ENCODE data around the gene MMP25. TPM values are rescaled to one million over a fixed set of nuclear protein-coding genes. Genes with fewer than 3 reads are reported as not detected.

The MMP25 gene
- total and polyA plus RNA-seq, 2 experiments from 2014 or later, result 6.3 TPM; not detected in 1

DNA sequence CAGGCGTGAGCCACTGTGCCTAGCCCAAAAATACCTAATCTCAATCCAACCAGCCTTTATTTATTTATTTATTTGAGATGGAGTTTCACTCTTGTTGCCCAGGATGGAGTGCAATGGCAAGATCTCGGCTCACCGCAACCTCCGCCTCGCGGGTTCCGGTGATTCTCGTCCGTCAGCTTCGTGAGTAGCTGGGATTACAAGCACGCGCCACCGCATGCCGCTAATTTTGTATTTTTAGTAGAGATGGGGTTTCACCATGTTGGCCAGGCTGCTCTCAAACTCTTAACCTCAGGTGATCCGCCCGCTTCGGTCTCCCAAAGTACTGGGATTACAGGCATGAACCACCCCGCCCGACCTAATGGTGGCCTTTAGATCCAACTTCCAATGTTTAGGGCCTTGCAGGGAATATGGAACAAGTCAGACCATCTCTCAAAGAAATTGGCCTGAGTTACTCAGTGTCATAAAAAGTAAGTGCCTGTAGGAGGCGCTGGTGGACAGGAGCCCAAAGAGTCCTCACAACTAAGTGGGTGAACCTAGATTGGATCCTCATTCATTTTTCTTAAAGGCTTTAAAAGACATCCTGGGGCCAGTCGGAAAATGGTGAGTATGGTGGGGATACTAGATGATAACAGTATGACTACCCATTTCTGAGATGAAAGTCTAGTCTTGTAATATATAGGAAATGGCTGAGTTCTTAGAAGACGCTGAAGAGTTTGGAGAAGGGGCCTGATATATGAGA, 48.1 kb downstream of the MMP25 start:
- Histone ChIP-seq H3K4me1 (ENCODE audit: insufficient read depth) (no peaks in the 10 kb centered on the region), H3K9me2 (replicated peaks; ENCODE audit: insufficient read depth) (no peaks in the 10 kb centered on the region), H2AFZ (no peak overlapping the region), H3K9me3 (ENCODE audit: low read depth) (no peaks in the 10 kb centered on the region), H3K4me2 (no peak overlapping the region), H3K27ac (no peak overlapping the region), H3K79me2 (no peaks in the 10 kb centered on the region), H3K4me3 (no peak overlapping the region), H4K20me1 (ENCODE audit: insufficient read depth, poor library complexity, severe bottlenecking) (no peaks in the 10 kb centered on the region), H3K27me3 (peaks cover 6% of the 10 kb centered on the region), H3K36me3 (replicated peaks; ENCODE audit: insufficient read depth, low read depth) (no peaks in the 10 kb centered on the region)
- no peak for TF ChIP-seq EZH2phosphoT487 (IDR thresholded peaks at IDR 0.05; ENCODE audit: low read depth, severe bottlenecking, unreplicated experiment)
- TF ChIP-seq EZH2 (IDR thresholded peaks at IDR 0.05; ENCODE audit: borderline replicate concordance), result no peak
- TF ChIP-seq CTCF (IDR thresholded peaks at IDR 0.05; ENCODE audit: poor library complexity), result peak; percentile 27
- WGBS (ENCODE audit: low lambda C conversion rate, missing lambda C conversion rate), result 90% methylated on average over 22 of the region's 22 CpGs
- DNase-seq (ENCODE audit: low spot score), result no peak

- H3K9me2 ChIP-seq (replicated peaks; ENCODE audit: insufficient read depth), result no peaks in the 10 kb centered on the region
- no peak for DNase-seq (ENCODE audit: low spot score)
- TF ChIP-seq CTCF (IDR thresholded peaks at IDR 0.05; ENCODE audit: poor library complexity) (no peak), EZH2phosphoT487 (IDR thresholded peaks at IDR 0.05; ENCODE audit: low read depth, severe bottlenecking, unreplicated experiment) (no peak), EZH2 (IDR thresholded peaks at IDR 0.05; ENCODE audit: borderline replicate concordance) (no peak)
- no peak overlapping the region for H3K27ac ChIP-seq
- no peaks in the 10 kb centered on the region for H3K9me3 ChIP-seq (ENCODE audit: low read depth)
- H3K4me1 ChIP-seq (ENCODE audit: insufficient read depth), result peaks cover 4% of the 10 kb centered on the region
- H4K20me1 ChIP-seq (ENCODE audit: insufficient read depth, poor library complexity, severe bottlenecking), result no peaks in the 10 kb centered on the region
- no peak overlapping the region for H3K4me3 ChIP-seq
- H2AFZ ChIP-seq, result no peak overlapping the region
- H3K36me3 ChIP-seq (replicated peaks; ENCODE audit: insufficient read depth, low read depth), result no peaks in the 10 kb centered on the region
- no peaks in the 10 kb centered on the region for H3K79me2 ChIP-seq
- 72% methylated on average over 4 of the region's 4 CpGs for WGBS (ENCODE audit: low lambda C conversion rate, missing lambda C conversion rate)
- peaks cover 10% of the 10 kb centered on the region for H3K27me3 ChIP-seq
- H3K4me2 ChIP-seq, result no peak overlapping the region
These were observed 49.5 kb downstream of the MMP25 start for GRCh38 chr16:3095869-3096268.

- H3K9me3 ChIP-seq (ENCODE audit: low read depth), result no peaks in the 10 kb centered on the region
- DNase-seq (ENCODE audit: low spot score), result no peak
- no peak overlapping the region for H3K4me2 ChIP-seq
- TF ChIP-seq CTCF (IDR thresholded peaks at IDR 0.05; ENCODE audit: poor library complexity) (no peak), EZH2phosphoT487 (IDR thresholded peaks at IDR 0.05; ENCODE audit: low read depth, severe bottlenecking, unreplicated experiment) (no peak), EZH2 (IDR thresholded peaks at IDR 0.05; ENCODE audit: borderline replicate concordance) (no peak)
- no peaks in the 10 kb centered on the region for H3K79me2 ChIP-seq
- H3K4me3 ChIP-seq, result no peak overlapping the region
- no peaks in the 10 kb centered on the region for H4K20me1 ChIP-seq (ENCODE audit: insufficient read depth, poor library complexity, severe bottlenecking)
- peaks cover 10% of the 10 kb centered on the region for H3K27me3 ChIP-seq
- no peak overlapping the region for H3K27ac ChIP-seq
- WGBS (ENCODE audit: low lambda C conversion rate, missing lambda C conversion rate), result 85% methylated on average over 6 of the region's 6 CpGs
- no peaks in the 10 kb centered on the region for H3K36me3 ChIP-seq (replicated peaks; ENCODE audit: insufficient read depth, low read depth)
- peaks cover 4% of the 10 kb centered on the region for H3K4me1 ChIP-seq (ENCODE audit: insufficient read depth)
- no peaks in the 10 kb centered on the region for H3K9me2 ChIP-seq (replicated peaks; ENCODE audit: insufficient read depth)
- H2AFZ ChIP-seq, result no peak overlapping the region
These were observed 50.0 kb downstream of the MMP25 start for GRCh38 chr16:3096362-3096761.

Data from hepatocyte (in vitro differentiated cells).